Frontal cortex (tissue), 4 donors: ENCODE results near the gene BMPR1B. TPM values are rescaled to one million over a fixed set of nuclear protein-coding genes. Genes with fewer than 3 reads are reported as not detected.
"Not testable (repeated sequence)": the region's sequence is repeated elsewhere in the genome, so short reads cannot be mapped to it uniquely, and the experiment has no call there.

ENCODE experiments used
- DNase-seq, 2 donors: peaks; one replicate each; pipeline ENCODE4 v3.0.0; 2012; ENCODE audit warnings: low spot score in 2 of 2
- FAIRE-seq: peaks from 2 replicates; lab custom pipeline; 2012; peaks lifted over from hg19 to GRCh38; lab: Jason Lieb, UNC
- total RNA-seq: library from RNA; depleted of rRNA; stranded (reverse); fragments of >200 nt; gene quantifications from one replicate; pipeline ENCODE4 v1.2.3, GENCODE V29; 2014
- donor health status: control.
- donor health status: control.
- donor health status: control.

Gene BMPR1B
- total RNA-seq, 1 donor from 2014 or later, result 8.2 TPM

GRCh38 chr4:94827481-94828110, 69.8 kb downstream of the BMPR1B start:
- FAIRE-seq (no peak), DNase-seq (no peak)

GRCh38 chr4:94828882-94829281, 71.1 kb downstream of the BMPR1B start:
- DNase-seq (no peak), FAIRE-seq (no peak)

GRCh38 chr4:94831607-94832006, 73.9 kb downstream of the BMPR1B start:
- no peak for DNase-seq
- no peak for FAIRE-seq

- FAIRE-seq, DNase-seq: not testable (repeated sequence)
These were observed 74.6 kb downstream of the BMPR1B start for GRCh38 chr4:94832329-94832728.

GRCh38 chr4:94833394-94833793, 75.6 kb downstream of the BMPR1B start:
- FAIRE-seq (no peak), DNase-seq (no peak)

- DNase-seq (no peak), FAIRE-seq (no peak)
These were observed 76.7 kb downstream of the BMPR1B start for GRCh38 chr4:94834501-94834900.

- DNase-seq, result not testable (repeated sequence)
These were observed 83.6 kb downstream of the BMPR1B start for GRCh38 chr4:94841166-94841863.

GRCh38 chr4:94841864-94842221, 84.1 kb downstream of the BMPR1B start:
- DNase-seq (no peak), FAIRE-seq (no peak)

More at GRCh38 chr4:94841166-94841863, 83.6 kb downstream of the BMPR1B start:
- FAIRE-seq, result not testable (repeated sequence)

GRCh38 chr4:94843216-94843615, 85.5 kb downstream of the BMPR1B start:
- DNase-seq (no peak), FAIRE-seq (no peak)

GRCh38 chr4:94848326-94848725, 90.6 kb downstream of the BMPR1B start:
- DNase-seq (no peak), FAIRE-seq (no peak)

- FAIRE-seq (no peak), DNase-seq (no peak)
These were observed 92.1 kb downstream of the BMPR1B start for GRCh38 chr4:94849901-94850300.

- DNase-seq, result no peak
- FAIRE-seq, result no peak
These were observed 94.9 kb downstream of the BMPR1B start for GRCh38 chr4:94852616-94853015.

GRCh38 chr4:94856030-94856429, 98.3 kb downstream of the BMPR1B start:
- DNase-seq, result no peak
- FAIRE-seq, result no peak

GRCh38 chr4:94870146-94870545, 112.4 kb downstream of the BMPR1B start:
- FAIRE-seq, result no peak
- no peak for DNase-seq

GRCh38 chr4:94871644-94872305, 114.0 kb downstream of the BMPR1B start:
- FAIRE-seq (no peak), DNase-seq (no peak)

- DNase-seq (no peak), FAIRE-seq (no peak)
These were observed 120.2 kb downstream of the BMPR1B start for GRCh38 chr4:94877973-94878372.

GRCh38 chr4:94880956-94881355, 123.2 kb downstream of the BMPR1B start:
- DNase-seq, result no peak
- FAIRE-seq, result no peak

- FAIRE-seq (no peak), DNase-seq (no peak)
These were observed 125.0 kb downstream of the BMPR1B start for GRCh38 chr4:94882756-94883155.

GRCh38 chr4:94887027-94887426, 129.3 kb downstream of the BMPR1B start:
- FAIRE-seq (no peak), DNase-seq (no peak)

GRCh38 chr4:94889523-94889922, 131.8 kb downstream of the BMPR1B start:
- FAIRE-seq, result no peak
- no peak for DNase-seq

- DNase-seq, result no peak
- no peak for FAIRE-seq
These were observed 132.2 kb downstream of the BMPR1B start for GRCh38 chr4:94889946-94890345.
